GM18873 (cell line): Measurements from ENCODE around the gene PRIM2.
"Not testable (repeated sequence)": the region's sequence is repeated elsewhere in the genome, so short reads cannot be mapped to it uniquely, and the experiment has no call there.

Experiments
- ATAC-seq: cut with Tn5 transposase; IDR thresholded peaks from one replicate; pipeline ENCODE4 v1.9.1; 2021; ENCODE audit warnings: mild to moderate bottlenecking, moderate library complexity, moderate number of reproducible peaks; ENCODE audit not compliant: unreplicated experiment, low FRiP score

PRIM2 gene

GRCh38 chr6:57307850-57308249 is 9.6 kb upstream of the PRIM2 start:
- ATAC-seq: no peak

- ATAC-seq: not testable (repeated sequence)
Observed at GRCh38 chr6:57308755-57309154, 8.7 kb upstream of the PRIM2 start.

DNA sequence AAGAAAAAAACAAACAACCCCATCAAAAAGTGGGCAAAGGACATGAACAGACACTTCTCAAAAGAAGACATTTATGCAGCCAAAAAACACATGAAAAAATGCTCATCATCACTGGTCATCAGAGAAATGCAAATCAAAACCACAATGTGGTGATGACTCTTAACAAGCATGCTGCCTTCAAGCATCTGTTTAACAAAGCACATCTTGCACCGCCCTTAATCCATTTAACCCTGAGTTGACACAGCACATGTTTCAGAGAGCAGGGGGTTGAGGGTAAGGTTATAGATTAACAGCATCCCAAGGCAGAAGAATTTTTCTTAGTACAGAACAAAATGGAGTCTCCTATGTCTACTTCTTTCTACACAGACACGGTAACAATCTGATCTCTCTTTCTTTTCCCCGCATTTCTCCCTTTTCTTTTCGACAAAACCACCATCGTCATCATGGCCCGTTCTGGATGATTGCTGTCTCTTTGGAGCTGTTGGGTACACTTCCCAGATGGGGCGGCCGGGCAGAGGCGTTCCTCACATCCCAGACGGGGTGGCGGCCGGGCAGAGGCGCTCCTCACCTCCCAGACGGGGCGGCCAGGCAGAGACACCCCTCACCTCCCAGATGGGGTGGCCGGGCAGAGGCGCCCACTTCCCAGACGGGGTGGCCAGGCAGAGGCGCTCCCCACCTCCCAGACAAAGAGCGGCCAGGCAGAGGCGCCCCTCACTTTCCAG is 7.2 kb upstream of the PRIM2 start:
- not testable (repeated sequence) for ATAC-seq

DNA sequence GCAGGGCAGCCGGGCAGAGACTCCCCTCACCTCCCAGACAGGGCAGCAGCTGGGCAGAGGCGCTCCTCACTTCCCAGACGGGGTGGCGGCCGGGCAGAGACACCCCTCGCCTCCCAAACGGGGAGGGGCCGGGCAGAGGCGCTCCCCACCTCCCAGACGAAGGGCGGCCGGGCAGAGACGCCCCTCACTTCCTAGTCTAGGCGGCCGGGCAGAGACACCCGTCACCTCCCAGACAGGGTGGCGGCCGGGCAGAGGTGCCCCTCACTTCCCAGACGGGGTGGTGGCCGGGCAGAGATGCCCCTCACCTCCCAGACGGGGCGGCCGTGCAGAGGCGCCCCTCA is 6.6 kb upstream of the PRIM2 start:
- ATAC-seq: no peak

GRCh38 chr6:57311300-57312003 is 6.0 kb upstream of the PRIM2 start:
- ATAC-seq: not testable (repeated sequence)

- no peak for ATAC-seq
Observed at GRCh38 chr6:57312004-57312345, 5.5 kb upstream of the PRIM2 start.

GRCh38 chr6:57313009-57313408 is 4.4 kb upstream of the PRIM2 start:
- no peak for ATAC-seq

- no peak for ATAC-seq
Observed at GRCh38 chr6:57313711-57314471, 3.5 kb upstream of the PRIM2 start.

GRCh38 chr6:57315111-57315510 is 2.3 kb upstream of the PRIM2 start:
- ATAC-seq: no peak

GRCh38 chr6:57315851-57316250 is 1.6 kb upstream of the PRIM2 start:
- no peak for ATAC-seq

- ATAC-seq: peak; percentile 93
Observed at GRCh38 chr6:57316581-57317059, 810 bp upstream of the PRIM2 start.

- no peak for ATAC-seq
Observed at GRCh38 chr6:57324538-57324937, 7.1 kb downstream of the PRIM2 start.

- ATAC-seq: no peak
Observed at GRCh38 chr6:57327311-57327710, 9.9 kb downstream of the PRIM2 start.

DNA sequence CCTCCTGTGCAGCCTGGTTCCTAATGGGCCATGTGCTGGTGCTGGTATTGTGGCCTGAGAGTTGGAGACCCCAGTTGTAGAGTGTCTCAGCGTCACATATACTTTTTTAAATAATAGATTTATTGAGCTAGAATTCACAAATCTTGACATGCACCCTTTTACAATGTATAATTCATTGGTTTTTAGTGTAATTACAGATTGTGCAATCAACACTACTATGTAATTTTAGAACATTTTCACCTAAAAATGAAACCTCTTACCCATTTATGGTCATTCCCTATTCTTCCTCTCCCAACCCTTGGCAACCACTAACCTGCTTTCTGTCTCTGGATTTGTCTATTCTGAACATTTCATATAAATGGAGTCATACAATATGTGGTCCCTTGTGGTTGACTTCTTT is 10.6 kb downstream of the PRIM2 start:
- no peak for ATAC-seq

GRCh38 chr6:57329933-57330332 is 12.5 kb downstream of the PRIM2 start:
- ATAC-seq: no peak

GRCh38 chr6:57342148-57342669 is 24.8 kb downstream of the PRIM2 start:
- no peak for ATAC-seq

DNA sequence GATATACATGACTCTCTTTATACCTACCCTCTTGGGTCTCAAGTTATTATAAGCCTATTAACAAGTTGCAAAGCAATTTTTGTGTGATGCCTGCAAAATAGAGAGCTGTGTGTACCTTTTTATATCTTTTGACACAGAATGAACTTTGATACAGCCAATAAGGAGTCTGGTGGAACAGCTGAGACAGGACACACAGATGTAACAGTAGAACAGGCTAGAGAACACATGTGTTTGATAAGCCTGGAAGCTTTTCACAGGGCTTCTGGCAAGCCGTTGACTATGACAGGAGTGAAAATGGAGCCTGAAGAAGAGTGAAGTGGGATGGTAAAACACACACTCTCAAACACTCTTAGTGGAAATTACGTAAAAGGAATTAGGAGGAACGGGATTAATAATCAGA is 25.9 kb downstream of the PRIM2 start:
- not testable (repeated sequence) for ATAC-seq

DNA sequence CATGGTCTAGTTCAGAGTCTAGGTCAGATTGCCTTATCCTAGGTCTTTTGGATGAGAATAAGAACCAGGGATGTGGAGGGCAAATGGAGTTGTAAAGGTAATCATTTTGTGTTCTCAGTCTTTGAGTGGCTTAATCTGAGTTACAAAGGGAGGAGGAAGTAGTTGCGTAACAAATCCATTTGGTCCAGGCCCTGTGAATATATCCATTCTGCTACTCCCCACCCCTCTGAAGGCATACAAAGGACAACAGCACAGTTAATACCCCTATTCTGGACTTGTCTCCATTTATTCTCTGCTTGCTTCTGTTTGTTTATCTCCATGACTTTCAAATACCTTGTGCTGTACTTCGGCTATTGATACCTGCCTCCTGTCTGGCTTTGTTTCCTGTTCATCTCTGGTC is 29.3 kb downstream of the PRIM2 start:
- not testable (repeated sequence) for ATAC-seq

- ATAC-seq: not testable (repeated sequence)
Observed at GRCh38 chr6:57347597-57347996, 30.2 kb downstream of the PRIM2 start.

DNA sequence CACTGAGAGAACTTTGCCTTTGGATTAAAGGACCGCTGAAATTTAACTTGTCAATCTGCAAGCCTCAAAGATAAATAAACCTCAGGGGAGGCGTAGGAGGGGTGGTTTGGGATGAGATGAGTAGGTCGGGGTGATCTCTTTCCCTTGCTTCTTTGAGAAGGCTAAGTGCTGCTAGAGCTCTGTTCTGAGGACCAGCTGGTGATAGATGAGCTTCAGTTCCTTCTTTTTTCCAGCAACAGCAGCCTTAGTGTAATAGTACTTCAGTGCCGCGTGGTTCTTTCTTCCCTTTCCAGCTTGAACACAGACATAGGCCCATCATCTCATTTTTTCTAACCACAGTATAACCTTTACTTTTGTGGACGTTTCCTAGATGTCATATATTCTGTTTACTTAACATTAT is 33.0 kb downstream of the PRIM2 start:
- ATAC-seq: not testable (repeated sequence)

DNA sequence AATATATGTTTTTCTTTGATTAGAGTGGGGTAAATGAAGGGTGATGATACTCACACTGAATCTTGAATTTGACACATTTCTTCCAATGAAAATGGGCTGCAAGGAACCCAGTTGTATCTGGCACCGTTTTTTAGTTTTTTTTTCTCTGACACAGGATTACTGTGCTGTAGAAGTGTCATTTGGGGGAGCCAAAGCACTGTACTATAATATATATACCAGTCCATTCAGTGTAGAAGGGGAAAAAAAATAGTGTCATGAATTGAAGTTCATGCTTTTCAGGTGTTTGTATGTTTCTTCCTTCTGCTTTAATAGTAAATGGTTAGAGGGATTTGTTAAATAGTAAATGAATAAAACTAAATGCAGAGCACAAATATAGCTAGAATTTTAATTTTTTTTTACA is 35.2 kb downstream of the PRIM2 start:
- ATAC-seq: not testable (repeated sequence)
